Ishikawa (cell line): Measurements from ENCODE around the gene GCC2.
A peak's percentile ranks its signal among the peaks of the same experiment; 100 is the strongest.

Experiments used
- CEBPB ChIP-seq: IDR thresholded peaks from 2 replicates; pipeline ENCODE4 v1.6.1; 2012
- CREB1 ChIP-seq: IDR thresholded peaks from 2 replicates; pipeline ENCODE4 v1.6.1; 2012; ENCODE audit warnings: low read depth
- EGR1 ChIP-seq: IDR thresholded peaks from 2 replicates; pipeline ENCODE4 v1.6.1; 2012
- EP300 ChIP-seq: IDR thresholded peaks from 2 replicates; pipeline ENCODE4 v1.6.1; 2012; ENCODE audit warnings: borderline replicate concordance
- FOXM1 ChIP-seq: IDR thresholded peaks from 2 replicates; pipeline ENCODE4 v1.6.1; 2012; ENCODE audit warnings: low read depth, borderline replicate concordance
- NFIC ChIP-seq: IDR thresholded peaks from 2 replicates; pipeline ENCODE4 v1.6.1; 2012
- RAD21 ChIP-seq: IDR thresholded peaks from 2 replicates; pipeline ENCODE4 v1.6.1; 2012; ENCODE audit warnings: low read depth
- TAF1 ChIP-seq: IDR thresholded peaks from 2 replicates; pipeline ENCODE4 v1.6.1; 2012; ENCODE audit warnings: low read depth, mild to moderate bottlenecking
- TCF12 ChIP-seq: IDR thresholded peaks from 2 replicates; pipeline ENCODE4 v1.6.1; 2012; ENCODE audit warnings: low read depth
- TEAD4 ChIP-seq: IDR thresholded peaks from 2 replicates; pipeline ENCODE4 v1.6.1; 2012
- YY1 ChIP-seq: IDR thresholded peaks from 2 replicates; pipeline ENCODE4 v1.6.1; 2012; ENCODE audit warnings: low read depth
- ZBTB7A ChIP-seq: IDR thresholded peaks from 2 replicates; pipeline ENCODE4 v1.6.1; 2012; ENCODE audit warnings: low read depth
- TF ChIP-seq, protein P1 (sequence below): IDR thresholded peaks from 2 replicates; pipeline ENCODE4 v1.6.1; 2012
- TF ChIP-seq, protein P2 (sequence below): IDR thresholded peaks from 2 replicates; pipeline ENCODE4 v1.6.1; 2012
- TF ChIP-seq, protein P3 (sequence below): IDR thresholded peaks from 2 replicates; pipeline ENCODE4 v1.6.1; 2012; ENCODE audit warnings: low read depth, mild to moderate bottlenecking

The GCC2 gene, protein sequence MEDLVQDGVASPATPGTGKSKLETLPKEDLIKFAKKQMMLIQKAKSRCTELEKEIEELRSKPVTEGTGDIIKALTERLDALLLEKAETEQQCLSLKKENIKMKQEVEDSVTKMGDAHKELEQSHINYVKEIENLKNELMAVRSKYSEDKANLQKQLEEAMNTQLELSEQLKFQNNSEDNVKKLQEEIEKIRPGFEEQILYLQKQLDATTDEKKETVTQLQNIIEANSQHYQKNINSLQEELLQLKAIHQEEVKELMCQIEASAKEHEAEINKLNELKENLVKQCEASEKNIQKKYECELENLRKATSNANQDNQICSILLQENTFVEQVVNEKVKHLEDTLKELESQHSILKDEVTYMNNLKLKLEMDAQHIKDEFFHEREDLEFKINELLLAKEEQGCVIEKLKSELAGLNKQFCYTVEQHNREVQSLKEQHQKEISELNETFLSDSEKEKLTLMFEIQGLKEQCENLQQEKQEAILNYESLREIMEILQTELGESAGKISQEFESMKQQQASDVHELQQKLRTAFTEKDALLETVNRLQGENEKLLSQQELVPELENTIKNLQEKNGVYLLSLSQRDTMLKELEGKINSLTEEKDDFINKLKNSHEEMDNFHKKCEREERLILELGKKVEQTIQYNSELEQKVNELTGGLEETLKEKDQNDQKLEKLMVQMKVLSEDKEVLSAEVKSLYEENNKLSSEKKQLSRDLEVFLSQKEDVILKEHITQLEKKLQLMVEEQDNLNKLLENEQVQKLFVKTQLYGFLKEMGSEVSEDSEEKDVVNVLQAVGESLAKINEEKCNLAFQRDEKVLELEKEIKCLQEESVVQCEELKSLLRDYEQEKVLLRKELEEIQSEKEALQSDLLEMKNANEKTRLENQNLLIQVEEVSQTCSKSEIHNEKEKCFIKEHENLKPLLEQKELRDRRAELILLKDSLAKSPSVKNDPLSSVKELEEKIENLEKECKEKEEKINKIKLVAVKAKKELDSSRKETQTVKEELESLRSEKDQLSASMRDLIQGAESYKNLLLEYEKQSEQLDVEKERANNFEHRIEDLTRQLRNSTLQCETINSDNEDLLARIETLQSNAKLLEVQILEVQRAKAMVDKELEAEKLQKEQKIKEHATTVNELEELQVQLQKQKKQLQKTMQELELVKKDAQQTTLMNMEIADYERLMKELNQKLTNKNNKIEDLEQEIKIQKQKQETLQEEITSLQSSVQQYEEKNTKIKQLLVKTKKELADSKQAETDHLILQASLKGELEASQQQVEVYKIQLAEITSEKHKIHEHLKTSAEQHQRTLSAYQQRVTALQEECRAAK (N-terminal part only)

DNA sequence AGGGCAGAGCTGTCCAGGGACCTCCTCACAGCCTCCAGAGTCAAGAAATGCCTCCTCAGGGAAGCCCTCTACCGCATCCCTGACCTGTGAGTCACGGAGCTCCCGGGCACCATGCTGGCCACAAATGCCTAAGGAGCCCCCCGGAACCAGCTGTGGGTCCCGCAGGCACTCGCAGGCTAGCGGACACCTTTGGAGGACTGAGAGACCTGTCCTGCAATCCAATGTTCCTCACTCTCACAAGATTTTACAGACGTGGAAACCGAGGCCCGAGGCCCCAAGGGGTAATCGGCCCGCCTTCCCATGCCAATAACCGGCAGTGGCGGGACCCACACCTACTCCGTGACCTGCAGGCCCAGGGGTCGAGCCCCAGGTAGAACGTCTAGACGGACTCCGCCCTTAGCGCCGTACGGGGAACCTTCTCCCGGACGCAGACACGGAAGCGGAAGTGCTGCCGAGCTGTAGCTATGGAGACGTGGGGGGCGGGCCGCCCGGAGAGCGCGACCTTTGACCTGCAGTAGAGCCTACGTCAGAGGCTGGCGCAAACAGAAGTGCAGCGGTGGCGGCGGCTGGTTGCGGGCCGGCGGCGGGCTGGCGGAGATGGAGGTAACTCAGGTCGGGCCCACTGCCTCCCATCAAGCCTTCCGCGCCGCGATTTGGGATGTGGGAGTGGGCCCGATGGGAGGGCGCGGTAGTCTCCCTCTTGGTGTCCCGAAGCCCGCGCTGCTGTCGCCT lies at the start of gene GCC2:
Gene GCC2 (plus strand): TSS at position 529 of the 732 bp plus-strand sequence. CDS start 69 bp downstream, at position 598.
- TF ChIP-seq TAF1 (peak; percentile 67), EP300 (peak; percentile 9; the same call in 1 of the 2 replicates), FOXM1 (no peak; the same call in 1 of the 2 replicates), RAD21 (no peak), ZBTB7A (peak; percentile 47; the same call in 1 of the 2 replicates), CEBPB (no peak), TCF12 (peak; percentile 43; the same call in 1 of the 2 replicates), CREB1 (peak; percentile 82), YY1 (peak; percentile 65), NFIC (no peak), EGR1 (peak; percentile 60), TEAD4 (0 out of 2 replicates have a peak, but pooled peaks have one; percentile 5)
- TF ChIP-seq, protein P1, sequence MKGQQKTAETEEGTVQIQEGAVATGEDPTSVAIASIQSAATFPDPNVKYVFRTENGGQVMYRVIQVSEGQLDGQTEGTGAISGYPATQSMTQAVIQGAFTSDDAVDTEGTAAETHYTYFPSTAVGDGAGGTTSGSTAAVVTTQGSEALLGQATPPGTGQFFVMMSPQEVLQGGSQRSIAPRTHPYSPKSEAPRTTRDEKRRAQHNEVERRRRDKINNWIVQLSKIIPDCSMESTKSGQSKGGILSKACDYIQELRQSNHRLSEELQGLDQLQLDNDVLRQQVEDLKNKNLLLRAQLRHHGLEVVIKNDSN = no peak; the same call in 1 of the 2 replicates
- TF ChIP-seq, protein P2, sequence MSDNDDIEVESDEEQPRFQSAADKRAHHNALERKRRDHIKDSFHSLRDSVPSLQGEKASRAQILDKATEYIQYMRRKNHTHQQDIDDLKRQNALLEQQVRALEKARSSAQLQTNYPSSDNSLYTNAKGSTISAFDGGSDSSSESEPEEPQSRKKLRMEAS = peak; percentile 31; the same call in 1 of the 2 replicates
- TF ChIP-seq, protein P3, sequence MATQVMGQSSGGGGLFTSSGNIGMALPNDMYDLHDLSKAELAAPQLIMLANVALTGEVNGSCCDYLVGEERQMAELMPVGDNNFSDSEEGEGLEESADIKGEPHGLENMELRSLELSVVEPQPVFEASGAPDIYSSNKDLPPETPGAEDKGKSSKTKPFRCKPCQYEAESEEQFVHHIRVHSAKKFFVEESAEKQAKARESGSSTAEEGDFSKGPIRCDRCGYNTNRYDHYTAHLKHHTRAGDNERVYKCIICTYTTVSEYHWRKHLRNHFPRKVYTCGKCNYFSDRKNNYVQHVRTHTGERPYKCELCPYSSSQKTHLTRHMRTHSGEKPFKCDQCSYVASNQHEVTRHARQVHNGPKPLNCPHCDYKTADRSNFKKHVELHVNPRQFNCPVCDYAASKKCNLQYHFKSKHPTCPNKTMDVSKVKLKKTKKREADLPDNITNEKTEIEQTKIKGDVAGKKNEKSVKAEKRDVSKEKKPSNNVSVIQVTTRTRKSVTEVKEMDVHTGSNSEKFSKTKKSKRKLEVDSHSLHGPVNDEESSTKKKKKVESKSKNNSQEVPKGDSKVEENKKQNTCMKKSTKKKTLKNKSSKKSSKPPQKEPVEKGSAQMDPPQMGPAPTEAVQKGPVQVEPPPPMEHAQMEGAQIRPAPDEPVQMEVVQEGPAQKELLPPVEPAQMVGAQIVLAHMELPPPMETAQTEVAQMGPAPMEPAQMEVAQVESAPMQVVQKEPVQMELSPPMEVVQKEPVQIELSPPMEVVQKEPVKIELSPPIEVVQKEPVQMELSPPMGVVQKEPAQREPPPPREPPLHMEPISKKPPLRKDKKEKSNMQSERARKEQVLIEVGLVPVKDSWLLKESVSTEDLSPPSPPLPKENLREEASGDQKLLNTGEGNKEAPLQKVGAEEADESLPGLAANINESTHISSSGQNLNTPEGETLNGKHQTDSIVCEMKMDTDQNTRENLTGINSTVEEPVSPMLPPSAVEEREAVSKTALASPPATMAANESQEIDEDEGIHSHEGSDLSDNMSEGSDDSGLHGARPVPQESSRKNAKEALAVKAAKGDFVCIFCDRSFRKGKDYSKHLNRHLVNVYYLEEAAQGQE = no peak

DNA sequence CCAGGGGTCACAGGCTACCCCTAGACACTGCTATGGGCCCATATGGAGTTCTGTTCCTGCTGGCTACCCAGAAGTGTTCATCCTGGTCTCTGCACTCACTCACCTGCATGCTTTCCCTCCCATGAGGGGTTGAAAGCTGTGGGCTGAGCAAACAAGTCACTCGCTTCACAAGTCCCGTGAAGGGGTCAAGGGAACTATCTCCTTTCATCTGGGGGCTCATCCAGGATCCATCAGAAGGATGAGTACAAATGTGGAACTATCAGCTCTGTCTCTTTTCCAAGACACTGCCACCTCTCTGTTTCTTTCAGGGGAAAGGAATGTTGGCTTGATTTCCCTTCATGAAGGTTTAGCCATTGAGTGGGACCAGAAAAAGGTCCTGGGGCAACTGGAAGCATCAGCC lies 49.5 kb upstream of the GCC2 start:
- TF ChIP-seq RAD21 (no peak), TCF12 (no peak)
- TF ChIP-seq, protein P3 = no peak
- TF ChIP-seq, protein P1 = no peak

DNA sequence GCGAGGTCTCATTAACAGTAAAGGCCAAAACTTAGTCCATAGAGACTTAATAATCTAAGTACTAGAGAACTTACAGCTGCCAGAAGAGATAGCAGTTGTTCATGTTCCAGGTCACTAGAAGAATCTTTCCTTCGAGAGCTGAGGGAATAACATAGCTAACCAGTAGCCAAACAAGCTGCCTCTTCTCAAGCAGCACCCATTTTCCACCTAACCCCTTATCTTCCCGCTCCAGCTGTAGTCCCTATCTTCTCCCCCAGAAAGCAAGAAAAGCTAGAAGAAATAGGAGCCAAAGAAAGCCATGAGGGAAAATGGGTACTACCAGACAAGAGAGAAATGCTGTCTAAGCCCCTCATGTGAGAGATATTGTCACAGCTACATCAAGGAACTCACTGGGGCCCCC lies 47.2 kb upstream of the GCC2 start:
- no peak for TF ChIP-seq CREB1
- TF ChIP-seq ZBTB7A = no peak
- TF ChIP-seq NFIC = no peak
- no peak for TF ChIP-seq CEBPB
- no peak for TF ChIP-seq TAF1
- TF ChIP-seq, protein P3 = no peak
- no peak for TF ChIP-seq RAD21
- TF ChIP-seq FOXM1 = no peak
- TF ChIP-seq EP300 = no peak
- TF ChIP-seq TCF12 = no peak
- no peak for TF ChIP-seq TEAD4
- TF ChIP-seq, protein P2 = no peak
- TF ChIP-seq YY1 = no peak
- TF ChIP-seq, protein P1 = no peak
- no peak for TF ChIP-seq EGR1
